Mucosa of descending colon (tissue), 3 donors: Measurements from ENCODE around the gene NR2C2AP. TPM values are rescaled to one million over a fixed set of nuclear protein-coding genes. Genes with fewer than 3 reads are reported as not detected.
A peak's percentile ranks its signal among the peaks of the same experiment; 100 is the strongest.

Source experiments
- ATAC-seq: fragments of 200-7000 bp; cut with Tn5 transposase; one replicate; pipeline ENCODE4 v1.9.1; 2020; ENCODE audit warnings: mild to moderate bottlenecking, moderate library complexity
- DNase-seq, 3 donors: peaks; one replicate each; pipeline ENCODE4 v3.0.0-alpha.2; 2020
- H3K36me3 ChIP-seq: fragments of 200-600 bp; one replicate; pipeline ENCODE4 v1.8.0; 2021; ENCODE audit warnings: low read depth, mild to moderate bottlenecking
- H3K4me1 ChIP-seq: fragments of 200-600 bp; one replicate; pipeline ENCODE4 v1.8.0; 2021; ENCODE audit warnings: low read depth, mild to moderate bottlenecking
- H3K4me3 ChIP-seq: fragments of 200-600 bp; one replicate; pipeline ENCODE4 v1.8.0; 2021; ENCODE audit warnings: mild to moderate bottlenecking
- H3K9me3 ChIP-seq: fragments of 200-600 bp; one replicate; pipeline ENCODE4 v1.8.0; 2021; ENCODE audit warnings: mild to moderate bottlenecking
- CTCF ChIP-seq: fragments of 200-600 bp; IDR thresholded peaks from one replicate; pipeline ENCODE4 v1.8.0; 2022; ENCODE audit warnings: antibody characterized with exemption, mild to moderate bottlenecking
- intact Hi-C, 2 donors: fragments of 100-400 bp; cut with DNase I in 1 of 2; cut with micrococcal nuclease in 1 of 2; formaldehyde crosslinking; loops; one replicate each; pipeline versions ENCODE4 v1.11.0 to v1.11.1; 2022; cut with DNase I, micrococcal nuclease
- total RNA-seq, 3 donors: library from RNA; stranded (reverse); fragmentation: NEBNext Ultra II Directional in 2 of 3; extraction: Animal tissue kit (Norgen Biotek cat#: 25700) in 2 of 3; gene quantifications; one replicate each; pipeline versions ENCODE4 v1.2.1 to v1.2.4, GENCODE V29; 2021 to 2023
- donor health status: DM: no; HTN: no; CAD: no; lungs with moderate emphysema.
- donor health status: DM: no; HTN: no; CAD: no.
- donor health status: DM: no; HTN: yes; CAD: no.

NR2C2AP gene
- total RNA-seq, 3 donors from 2014 or later: 12.5 to 14.6 (median 13.4) TPM

- ATAC-seq: no peak
- intact Hi-C loops: no loop called here
- H3K9me3 ChIP-seq: no peaks in the 10 kb centered on the region
- no peaks in the 10 kb centered on the region for H3K4me1 ChIP-seq
- no peak overlapping the region for H3K4me3 ChIP-seq
- no peak for DNase-seq
- no peaks in the 10 kb centered on the region for H3K36me3 ChIP-seq
- no peak for TF ChIP-seq CTCF
These were observed 50.4 kb downstream of the NR2C2AP start for GRCh38 chr19:19152668-19153384.

GRCh38 chr19:19151418-19151817, 51.8 kb downstream of the NR2C2AP start:
- intact Hi-C loops: no loop called here
- ATAC-seq: peak; percentile 22

More at GRCh38 chr19:19151418-19151817, 51.8 kb downstream of the NR2C2AP start:
- Histone ChIP-seq H3K36me3 (no peaks in the 10 kb centered on the region), H3K4me1 (no peaks in the 10 kb centered on the region), H3K9me3 (no peaks in the 10 kb centered on the region), H3K4me3 (no peak overlapping the region)
- TF ChIP-seq CTCF: no peak
- DNase-seq: no peak

Other genes with a start within 250 kb of the NR2C2AP start
- gene SUGP2, start 169.9 kb downstream of the NR2C2AP start, total RNA-seq: 10 to 100 TPM; 65.4 to 93.4 (median 69.8) TPM
- 10 to 100 TPM; 18.4 to 20.0 (median 19.3) TPM for gene ARMC6, start 169.8 kb downstream of the NR2C2AP start, total RNA-seq
- 10 to 100 TPM in 1 of 3 donors, 1 to 10 TPM in 2; 9.4 to 11.7 (median 9.8) TPM for gene SLC25A42, start 139.4 kb downstream of the NR2C2AP start, total RNA-seq
- gene TMEM161A, start 64.9 kb downstream of the NR2C2AP start, total RNA-seq: 10 to 100 TPM; 14.7 to 23.4 (median 17.6) TPM
- 1 to 10 TPM; 1.5 to 3.0 (median 2.5) TPM for gene MEF2B, start 33.2 kb downstream of the NR2C2AP start, total RNA-seq
- 10 to 100 TPM; 29.1 to 41.0 (median 31.8) TPM for gene BORCS8, start 11.3 kb downstream of the NR2C2AP start, total RNA-seq
- 10 to 100 TPM; 62.3 to 71.4 (median 64.9) TPM for gene RFXANK, start 11.2 kb downstream of the NR2C2AP start, total RNA-seq
- gene NCAN, start 8.5 kb upstream of the NR2C2AP start, total RNA-seq: under 1 TPM in 1 of 3 donors, not detected in 2; 0.25 TPM
- 1 to 10 TPM; 4.5 to 9.6 (median 6.4) TPM for gene TM6SF2, start 69.9 kb upstream of the NR2C2AP start, total RNA-seq
- gene SUGP1, start 117.1 kb upstream of the NR2C2AP start, total RNA-seq: 10 to 100 TPM; 41.0 to 46.7 (median 45.9) TPM
- 10 to 100 TPM; 49.8 to 71.1 (median 70.6) TPM for gene MAU2, start 117.4 kb upstream of the NR2C2AP start, total RNA-seq
- 100 to 1,000 TPM in 2 of 3 donors, 10 to 100 TPM in 1; 89.3 to 117 (median 107) TPM for gene GATAD2A, start 202.3 kb upstream of the NR2C2AP start, total RNA-seq